Skeletal muscle tissue (tissue), 4 donors: ENCODE data around the gene EXD2. TPM values are rescaled to one million over a fixed set of nuclear protein-coding genes. Genes with fewer than 3 reads are reported as not detected.

Source experiments
- H3K27ac ChIP-seq: one replicate; pipeline ENCODE4 v1.7.0; 2013; ENCODE audit warnings: mild to moderate bottlenecking, low read depth, low read length, inconsistent platforms
- H3K27me3 ChIP-seq, 3 donors: one replicate each; pipeline ENCODE4 v1.7.0; 2013; ENCODE audit warnings: low read length in 3 of 3; ENCODE audit not compliant: control insufficient read depth in 3 of 3, insufficient read depth in 3 of 3
- H3K36me3 ChIP-seq, 3 donors: one replicate each; pipeline ENCODE4 v1.7.0; 2013; ENCODE audit warnings: low read length in 3 of 3; ENCODE audit not compliant: control insufficient read depth in 3 of 3, insufficient read depth in 3 of 3
- H3K4me1 ChIP-seq, 3 donors: one replicate each; pipeline ENCODE4 v1.7.0; 2013; ENCODE audit warnings: low read length in 3 of 3, mild to moderate bottlenecking in 3 of 3; ENCODE audit not compliant: control insufficient read depth in 3 of 3, insufficient read depth in 3 of 3
- H3K4me3 ChIP-seq, 3 donors: one replicate each; pipeline ENCODE4 v1.7.0; 2013; ENCODE audit warnings: low read length in 3 of 3
- H3K9ac ChIP-seq, 3 donors: one replicate each; pipeline ENCODE4 v1.7.0; 2013; ENCODE audit warnings: low read length in 3 of 3, mild to moderate bottlenecking in 3 of 3, moderate library complexity in 2 of 3, low read depth in 1 of 3
- H3K9me3 ChIP-seq, 3 donors: one replicate each; pipeline ENCODE4 v1.7.0; 2013; ENCODE audit warnings: low read length in 3 of 3; ENCODE audit not compliant: control insufficient read depth in 3 of 3
- total RNA-seq: library from RNA; depleted of rRNA; stranded (reverse); fragments of >200 nt; gene quantifications from one replicate; pipeline ENCODE4 v1.2.3, GENCODE V29; 2014
- donor health status: Osteomylitis.

The EXD2 gene
- total RNA-seq = 9.9 TPM

GRCh38 chr14:69191340-69192111 is at the start of gene EXD2:
TSS of gene EXD2 (plus strand) at chr14:69191498. CDS start at chr14:69209471, 17,973 bp downstream.
- no peaks in the 10 kb centered on the region for H3K36me3 ChIP-seq

DNA sequence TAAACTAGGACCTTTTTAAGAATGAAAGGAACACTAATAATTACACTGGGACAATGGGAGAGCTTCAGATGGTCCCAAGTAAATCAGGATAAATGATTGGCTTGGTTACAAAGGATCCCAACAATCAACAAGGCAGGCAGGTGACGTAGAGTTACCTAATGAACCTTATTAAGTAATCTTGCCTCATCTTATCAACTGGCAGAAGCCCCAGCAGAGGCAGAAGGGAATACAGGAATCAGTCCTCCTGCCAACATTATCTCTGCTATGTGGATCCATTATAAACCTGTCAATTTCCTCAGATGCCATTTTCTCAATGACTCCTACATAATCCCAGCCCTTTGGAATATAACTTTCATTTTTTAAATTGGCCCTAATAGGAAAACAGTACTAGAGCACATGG is 49.7 kb upstream of the EXD2 start:
- peaks cover 6 to 18% (median 12%) of the 10 kb centered on the region in 3 donors for H3K4me1 ChIP-seq
- H3K36me3 ChIP-seq = peaks cover 0 to 2% (median 0%) of the 10 kb centered on the region in 3 donors
- no peak overlapping the region for H3K4me3 ChIP-seq
- H3K9ac ChIP-seq = no peak overlapping the region
- no peaks in the 10 kb centered on the region for H3K27me3 ChIP-seq
- no peak overlapping the region for H3K27ac ChIP-seq
- no peaks in the 10 kb centered on the region for H3K9me3 ChIP-seq

More at GRCh38 chr14:69191340-69192111, at the start of gene EXD2:
- Histone ChIP-seq H3K27me3 (no peaks in the 10 kb centered on the region), H3K9ac (peak within 1 kb of the TSS; percentile 86 to 92 (median 92)), H3K27ac (peak within 1 kb of the TSS; percentile 70), H3K9me3 (no peaks in the 10 kb centered on the region), H3K4me1 (peaks cover 0 to 10% (median 4%) of the 10 kb centered on the region in 3 donors), H3K4me3 (peak within 1 kb of the TSS; percentile 89 to 96 (median 92))

GRCh38 chr14:69142101-69142500 is 49.2 kb upstream of the EXD2 start:
- no peak overlapping the region for H3K4me3 ChIP-seq
- H3K9ac ChIP-seq = no peak overlapping the region
- no peak overlapping the region for H3K27ac ChIP-seq
- H3K27me3 ChIP-seq = no peaks in the 10 kb centered on the region
- peaks cover 5 to 18% (median 11%) of the 10 kb centered on the region in 3 donors for H3K4me1 ChIP-seq
- no peaks in the 10 kb centered on the region for H3K9me3 ChIP-seq
- peaks cover 0 to 4% (median 0%) of the 10 kb centered on the region in 3 donors for H3K36me3 ChIP-seq

DNA sequence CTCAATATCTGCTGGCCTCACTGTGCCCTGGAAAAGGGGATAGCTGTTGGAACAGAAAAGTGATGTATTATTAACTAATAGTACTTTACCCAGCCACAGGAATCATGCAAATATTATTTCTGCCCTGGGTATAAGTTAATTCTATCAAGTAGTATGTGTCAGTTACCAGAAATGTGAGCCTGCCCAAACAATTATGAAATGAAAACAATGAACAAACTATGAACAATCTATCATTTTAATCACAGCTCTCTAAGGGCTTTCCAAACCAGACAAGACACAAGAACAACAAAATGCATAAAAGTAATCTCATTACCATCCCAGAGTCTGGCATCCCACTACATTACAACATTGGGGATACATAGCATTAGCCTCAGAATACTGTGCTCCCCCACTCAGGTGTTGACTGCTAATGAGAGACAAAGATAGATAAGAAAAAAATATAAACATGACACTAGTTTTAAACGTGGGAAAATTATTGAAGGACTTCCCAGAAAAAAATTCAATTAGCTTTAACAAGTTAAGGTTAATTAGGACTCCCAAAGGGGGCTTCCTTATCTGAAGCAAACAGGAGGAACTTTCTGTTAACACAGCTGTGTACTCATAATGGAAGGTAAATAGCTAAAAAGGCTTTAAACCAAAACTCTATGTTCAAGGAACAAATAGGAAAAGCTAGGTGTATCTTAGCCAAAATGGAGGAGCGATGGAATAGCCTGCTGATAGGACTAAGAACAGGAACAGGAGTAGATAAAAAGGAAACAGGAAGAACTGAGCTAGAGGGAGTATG is 41.6 kb upstream of the EXD2 start:
- H3K9me3 ChIP-seq = no peaks in the 10 kb centered on the region
- H3K9ac ChIP-seq = no peak overlapping the region
- H3K27ac ChIP-seq = no peak overlapping the region
- H3K4me3 ChIP-seq = no peak overlapping the region
- peaks cover 9 to 23% (median 17%) of the 10 kb centered on the region in 3 donors for H3K4me1 ChIP-seq
- H3K27me3 ChIP-seq = no peaks in the 10 kb centered on the region
- H3K36me3 ChIP-seq = peaks cover 0 to 13% (median 8%) of the 10 kb centered on the region in 3 donors

DNA sequence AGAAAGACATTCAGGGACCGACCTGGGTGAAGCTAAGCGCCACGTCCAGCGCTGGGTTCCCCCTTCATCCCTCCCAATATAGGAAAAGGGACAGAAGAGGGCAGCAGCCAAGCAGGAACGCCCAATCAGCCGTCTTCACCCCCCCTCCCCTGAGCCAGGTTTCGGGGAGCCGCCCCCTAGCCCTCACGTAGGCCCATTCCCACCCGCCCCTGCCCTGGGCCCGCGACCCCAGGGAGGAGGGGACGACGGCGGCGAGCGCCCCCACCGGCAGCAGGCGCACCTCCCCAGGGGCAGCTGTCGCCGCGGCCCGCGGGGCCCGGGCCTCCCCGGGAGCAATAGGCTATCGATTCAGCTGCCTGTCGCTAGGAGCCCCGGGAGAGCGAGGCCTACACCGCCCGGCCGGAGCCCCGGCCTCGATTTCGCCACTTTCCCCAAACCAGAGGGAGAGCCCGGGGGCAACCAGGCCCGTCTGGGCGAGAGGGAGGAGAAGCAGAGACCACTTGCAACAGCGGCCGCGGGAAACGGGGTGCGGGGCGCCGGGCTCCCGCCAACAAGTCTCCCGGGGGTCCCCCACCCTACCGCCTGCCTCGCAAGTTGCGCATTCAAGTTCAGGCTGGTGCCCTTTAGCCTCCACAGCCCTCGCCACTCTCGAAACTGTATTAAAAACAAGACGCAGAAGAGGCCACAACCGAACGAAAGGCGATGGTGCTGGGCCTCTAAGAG is 39.7 kb upstream of the EXD2 start:
- no peaks in the 10 kb centered on the region for H3K9me3 ChIP-seq
- H3K9ac ChIP-seq = peak overlapping the region; percentile 96 to 98 (median 97)
- peak overlapping the region; percentile 80 to 91 (median 86) for H3K4me3 ChIP-seq
- no peaks in the 10 kb centered on the region for H3K27me3 ChIP-seq
- H3K4me1 ChIP-seq = peaks cover 7 to 23% (median 17%) of the 10 kb centered on the region in 3 donors
- peak overlapping the region; percentile 90 for H3K27ac ChIP-seq
- H3K36me3 ChIP-seq = peaks cover 0 to 13% (median 8%) of the 10 kb centered on the region in 3 donors

DNA sequence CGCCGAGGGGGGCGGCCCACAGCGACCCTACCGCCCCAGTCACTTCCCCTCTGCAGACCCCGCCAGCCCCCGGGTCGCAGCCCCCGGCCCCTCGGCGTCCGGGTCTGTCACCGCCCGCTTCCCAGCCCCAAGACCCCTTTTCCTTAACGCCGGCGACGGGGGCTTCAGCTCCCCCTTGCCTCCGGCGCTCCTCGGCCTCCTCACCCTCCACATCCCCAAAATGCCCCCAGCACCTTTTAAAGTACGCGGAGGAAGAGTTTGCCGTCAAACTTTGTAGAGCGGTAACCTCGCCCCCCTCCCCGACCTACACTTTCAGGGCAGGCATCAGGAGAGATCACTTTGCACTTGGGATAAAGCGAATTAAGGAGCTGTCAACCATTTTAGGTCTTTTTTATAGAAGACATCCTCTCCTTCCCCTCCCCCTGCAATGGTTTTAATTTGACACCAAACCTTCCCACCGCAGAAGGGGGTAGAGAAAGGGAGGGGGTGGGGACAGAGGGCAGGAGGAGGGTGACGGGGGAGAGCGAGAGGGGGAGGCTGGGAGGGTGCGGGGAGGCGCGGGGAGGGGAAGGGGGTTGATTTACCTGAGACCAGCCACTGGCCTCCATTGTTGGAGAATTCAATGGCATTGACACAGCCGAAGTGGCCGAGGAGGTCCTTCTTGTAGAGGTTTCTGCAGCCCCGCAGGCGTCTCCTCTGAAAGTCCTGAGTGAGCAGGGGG is 39.0 kb upstream of the EXD2 start:
- peak overlapping the region; percentile 90 for H3K27ac ChIP-seq
- peak overlapping the region; percentile 96 to 98 (median 97) for H3K9ac ChIP-seq
- H3K4me3 ChIP-seq = peak overlapping the region; percentile 80 to 91 (median 86)
- no peaks in the 10 kb centered on the region for H3K9me3 ChIP-seq
- H3K36me3 ChIP-seq = peaks cover 0 to 9% (median 8%) of the 10 kb centered on the region in 3 donors
- H3K27me3 ChIP-seq = no peaks in the 10 kb centered on the region
- peaks cover 7 to 20% (median 17%) of the 10 kb centered on the region in 3 donors for H3K4me1 ChIP-seq

GRCh38 chr14:69152902-69153151 is 38.5 kb upstream of the EXD2 start, which contains the start of gene DCAF5:
TSS of gene DCAF5 (minus strand) at chr14:69153119. CDS start at chr14:69152978, 141 bp downstream.
- Histone ChIP-seq H3K4me3 (peak within 1 kb of the TSS; percentile 84 to 91 (median 86)), H3K27ac (peak within 1 kb of the TSS; percentile 90), H3K27me3 (no peaks in the 10 kb centered on the region), H3K36me3 (peaks cover 0 to 8% (median 6%) of the 10 kb centered on the region in 3 donors), H3K9me3 (no peaks in the 10 kb centered on the region), H3K9ac (peak within 1 kb of the TSS; percentile 96 to 98 (median 97)), H3K4me1 (peaks cover 7 to 20% (median 17%) of the 10 kb centered on the region in 3 donors)

DNA sequence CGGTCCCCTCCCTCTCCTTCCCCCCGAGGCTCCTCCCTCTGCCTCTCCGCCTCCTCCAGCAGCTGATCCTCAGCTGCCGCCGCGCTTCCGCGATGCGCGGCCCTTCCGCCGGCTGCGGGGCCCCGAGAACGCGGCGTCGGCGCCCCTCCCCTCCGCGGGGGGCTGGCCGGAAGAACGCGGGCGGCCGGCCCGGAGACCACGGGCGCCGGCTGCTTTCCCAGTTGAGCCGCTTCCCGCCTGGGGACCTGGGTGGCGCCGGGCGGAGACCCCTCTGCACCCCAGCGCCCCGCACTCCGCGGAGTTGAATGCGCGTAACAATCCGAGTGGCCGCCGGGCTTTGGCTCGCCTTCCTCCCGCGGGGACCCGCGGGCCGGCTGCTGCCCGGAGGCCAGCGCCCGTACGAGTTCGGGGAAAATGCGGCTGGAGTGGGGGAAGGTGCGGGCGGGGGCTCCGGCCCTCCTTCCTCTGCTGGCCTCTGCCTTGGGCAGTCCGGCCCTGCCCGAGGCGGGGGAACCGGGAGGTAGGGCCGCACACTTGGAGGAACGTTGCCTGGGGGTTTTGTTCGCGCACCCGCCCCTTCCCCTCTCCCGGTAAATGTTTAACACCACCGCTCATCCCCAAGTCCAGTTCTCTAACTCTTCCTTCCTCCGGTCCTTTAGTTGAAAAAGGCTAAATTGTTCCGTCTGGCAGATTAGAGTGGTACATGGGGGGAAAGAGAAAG is 38.0 kb upstream of the EXD2 start:
- Histone ChIP-seq H3K27ac (peak overlapping the region; percentile 90), H3K9ac (peak overlapping the region; percentile 86 to 98 (median 87)), H3K4me3 (peak overlapping the region; percentile 84 to 91 (median 86)), H3K27me3 (no peaks in the 10 kb centered on the region), H3K9me3 (no peaks in the 10 kb centered on the region), H3K36me3 (peaks cover 0 to 8% (median 2%) of the 10 kb centered on the region in 3 donors), H3K4me1 (peaks cover 7 to 20% (median 17%) of the 10 kb centered on the region in 3 donors)
